ENCODE results near the gene PKIB.

DNA sequence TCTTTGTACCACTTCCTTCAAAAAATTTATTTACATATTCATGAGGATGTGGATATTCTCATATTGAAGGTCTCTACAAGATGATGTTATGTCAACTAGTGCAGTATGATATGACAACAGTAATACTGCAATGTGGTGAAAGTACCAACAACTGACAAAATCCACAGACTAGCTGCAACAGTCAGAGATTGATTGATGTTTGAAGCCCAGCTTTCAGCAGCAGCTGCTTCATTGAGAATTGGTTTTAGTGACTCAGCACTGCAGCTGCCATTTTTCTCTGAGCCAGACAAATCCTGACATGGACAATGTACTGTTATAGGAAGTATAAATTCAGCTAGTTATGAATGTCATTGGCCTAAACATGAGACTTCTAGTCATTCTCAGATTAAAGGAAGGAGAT is 53.8 kb downstream of the PKIB start:
- TF ChIP-seq, protein P1, sequence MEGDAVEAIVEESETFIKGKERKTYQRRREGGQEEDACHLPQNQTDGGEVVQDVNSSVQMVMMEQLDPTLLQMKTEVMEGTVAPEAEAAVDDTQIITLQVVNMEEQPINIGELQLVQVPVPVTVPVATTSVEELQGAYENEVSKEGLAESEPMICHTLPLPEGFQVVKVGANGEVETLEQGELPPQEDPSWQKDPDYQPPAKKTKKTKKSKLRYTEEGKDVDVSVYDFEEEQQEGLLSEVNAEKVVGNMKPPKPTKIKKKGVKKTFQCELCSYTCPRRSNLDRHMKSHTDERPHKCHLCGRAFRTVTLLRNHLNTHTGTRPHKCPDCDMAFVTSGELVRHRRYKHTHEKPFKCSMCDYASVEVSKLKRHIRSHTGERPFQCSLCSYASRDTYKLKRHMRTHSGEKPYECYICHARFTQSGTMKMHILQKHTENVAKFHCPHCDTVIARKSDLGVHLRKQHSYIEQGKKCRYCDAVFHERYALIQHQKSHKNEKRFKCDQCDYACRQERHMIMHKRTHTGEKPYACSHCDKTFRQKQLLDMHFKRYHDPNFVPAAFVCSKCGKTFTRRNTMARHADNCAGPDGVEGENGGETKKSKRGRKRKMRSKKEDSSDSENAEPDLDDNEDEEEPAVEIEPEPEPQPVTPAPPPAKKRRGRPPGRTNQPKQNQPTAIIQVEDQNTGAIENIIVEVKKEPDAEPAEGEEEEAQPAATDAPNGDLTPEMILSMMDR (IDR thresholded peaks at IDR 0.05) = no peak
- TF ChIP-seq POLR2A (IDR thresholded peaks at IDR 0.05) = no peak

All from uterus (tissue), 2 donors.